Erythroblast (primary cell): ENCODE results near the gene XPO6.

ENCODE experiments used
- GATA1 ChIP-seq: IDR thresholded peaks from 2 replicates; pipeline ENCODE4 v1.6.1; 2011; ENCODE audit warnings: low read depth, mild to moderate bottlenecking, control low read depth, low read length, moderate library complexity
- POLR2A ChIP-seq: IDR thresholded peaks from 2 replicates; pipeline ENCODE4 v1.6.1; 2011; ENCODE audit warnings: mild to moderate bottlenecking, low read length

GRCh38 chr16:28182801-28183200, 29.0 kb downstream of the XPO6 start:
- no peak for TF ChIP-seq GATA1
- TF ChIP-seq POLR2A: no peak
